Duodenal mucosa (tissue), 2 donors: ENCODE data around the gene PEX26.
A peak's percentile ranks its signal among the peaks of the same experiment; 100 is the strongest.
"Not testable (repeated sequence)": the region's sequence is repeated elsewhere in the genome, so short reads cannot be mapped to it uniquely, and the experiment has no call there.

Experiments
- H3K27ac ChIP-seq: one replicate; pipeline ENCODE4 v1.7.0; 2013; ENCODE audit warnings: low read depth, low read length
- H3K27me3 ChIP-seq, 2 donors: one replicate each; pipeline ENCODE4 v1.7.0; 2013; ENCODE audit warnings: low read length in 2 of 2, control low read depth in 1 of 2; ENCODE audit not compliant: insufficient read depth in 2 of 2, control insufficient read depth in 1 of 2
- H3K36me3 ChIP-seq, 2 donors: one replicate each; pipeline ENCODE4 v1.7.0; 2013; ENCODE audit warnings: low read length in 2 of 2, control low read depth in 1 of 2; ENCODE audit not compliant: insufficient read depth in 2 of 2, control insufficient read depth in 1 of 2
- H3K4me1 ChIP-seq, 2 donors: one replicate each; pipeline ENCODE4 v1.7.0; 2013; ENCODE audit warnings: low read length in 2 of 2, control low read depth in 1 of 2; ENCODE audit not compliant: insufficient read depth in 2 of 2, control insufficient read depth in 1 of 2
- H3K4me3 ChIP-seq, 2 donors: one replicate each; pipeline ENCODE4 v1.7.0; 2013; ENCODE audit warnings: low read length in 2 of 2, low read depth in 1 of 2
- H3K9ac ChIP-seq, 2 donors: one replicate each; pipeline ENCODE4 v1.7.0; 2013; ENCODE audit warnings: low read length in 2 of 2, low read depth in 1 of 2
- H3K9me3 ChIP-seq, 2 donors: one replicate each; pipeline ENCODE4 v1.7.0; 2013; ENCODE audit warnings: low read length in 2 of 2, control low read depth in 1 of 2; ENCODE audit not compliant: control insufficient read depth in 1 of 2

The PEX26 gene

DNA sequence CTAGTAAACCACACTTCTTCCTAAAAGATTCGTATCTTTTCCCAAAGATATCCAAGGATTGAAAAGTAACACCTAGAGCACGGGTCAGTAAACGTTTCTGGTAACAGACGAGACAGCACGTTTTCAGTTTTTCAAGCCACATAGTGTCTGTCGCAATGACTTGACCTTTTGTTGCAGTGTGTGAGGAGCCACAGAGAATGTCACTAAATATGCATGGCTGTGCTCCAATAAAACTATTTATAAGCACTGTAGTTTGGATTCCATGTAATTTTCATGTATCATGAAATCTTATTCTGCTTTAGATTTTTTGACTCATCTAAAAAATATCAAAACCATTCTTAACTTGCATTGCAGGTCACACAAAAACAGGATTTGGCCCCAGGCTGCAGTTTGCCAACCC, 35.1 kb upstream of the PEX26 start:
- H3K4me1 ChIP-seq: peaks cover 14% of the 10 kb centered on the region in 2 donors
- no peak overlapping the region for H3K9ac ChIP-seq
- no peaks in the 10 kb centered on the region for H3K27me3 ChIP-seq
- no peaks in the 10 kb centered on the region for H3K36me3 ChIP-seq
- no peak overlapping the region for H3K27ac ChIP-seq
- no peaks in the 10 kb centered on the region for H3K9me3 ChIP-seq
- no peak overlapping the region for H3K4me3 ChIP-seq

DNA sequence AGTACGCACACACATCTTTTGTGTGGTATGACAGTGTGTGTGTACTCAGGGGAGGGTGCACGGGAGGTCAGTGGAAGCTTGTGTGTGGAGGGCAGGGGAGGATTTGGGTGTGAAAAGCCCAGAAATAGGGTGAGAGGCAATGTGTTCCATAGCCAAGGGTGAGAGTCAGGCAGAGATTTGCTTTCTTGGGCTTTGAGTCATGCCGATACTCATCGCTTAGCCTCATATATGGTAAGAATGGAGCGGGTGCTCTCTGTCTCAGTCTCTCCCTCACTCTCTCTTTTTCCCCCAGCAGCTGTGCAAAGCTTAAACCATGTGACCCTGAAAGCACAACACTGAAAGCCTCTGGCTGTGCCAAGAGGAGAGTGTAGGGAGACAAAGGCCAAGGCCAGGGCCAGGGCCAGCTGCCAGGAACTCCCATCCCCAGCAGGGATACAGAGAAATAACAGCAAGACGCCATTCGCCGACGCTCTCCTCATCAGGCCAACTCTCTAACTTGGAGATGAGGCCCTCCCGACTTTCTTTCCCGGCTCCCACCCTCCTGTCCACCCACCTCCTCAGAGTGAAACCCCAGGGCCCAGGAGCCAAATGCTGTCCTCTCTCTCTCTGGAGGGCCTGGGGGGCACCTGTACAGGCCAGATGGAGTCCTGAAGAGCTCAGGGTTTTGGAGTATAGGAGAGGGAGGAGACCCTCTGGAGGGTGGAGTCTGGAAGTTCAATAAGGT, 33.1 kb upstream of the PEX26 start:
- Histone ChIP-seq H3K9ac (no peak overlapping the region), H3K27ac (no peak overlapping the region), H3K4me3 (no peak overlapping the region), H3K9me3 (no peaks in the 10 kb centered on the region), H3K36me3 (no peaks in the 10 kb centered on the region), H3K4me1 (peaks cover 14% of the 10 kb centered on the region in 2 donors), H3K27me3 (no peaks in the 10 kb centered on the region)

DNA sequence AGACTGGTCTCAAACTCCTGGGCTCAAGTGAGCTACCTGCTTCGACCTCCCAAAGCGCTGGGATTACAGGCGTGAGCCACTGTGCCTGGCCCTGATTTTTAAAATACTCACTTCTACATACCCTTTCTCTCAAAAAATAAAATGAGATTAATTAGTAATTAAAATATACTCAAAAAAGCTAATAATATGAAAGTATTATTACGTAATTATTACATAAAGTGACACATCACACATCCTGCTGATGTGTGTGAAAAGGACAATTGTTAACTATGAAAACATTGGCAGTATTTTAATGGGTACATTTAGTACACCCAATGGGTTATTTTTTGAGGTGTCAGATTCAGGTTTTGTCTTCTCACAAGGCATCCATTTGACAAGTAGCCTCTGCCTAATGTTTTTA, 32.0 kb upstream of the PEX26 start:
- H3K36me3 ChIP-seq: no peaks in the 10 kb centered on the region
- H3K4me1 ChIP-seq: peaks cover 14% of the 10 kb centered on the region in 2 donors
- H3K4me3 ChIP-seq: no peak overlapping the region
- no peak overlapping the region for H3K27ac ChIP-seq
- H3K9me3 ChIP-seq: no peaks in the 10 kb centered on the region
- H3K27me3 ChIP-seq: no peaks in the 10 kb centered on the region
- H3K9ac ChIP-seq: no peak overlapping the region

GRCh38 chr22:18048041-18048440, 29.7 kb upstream of the PEX26 start:
- Histone ChIP-seq H3K9ac (peak overlapping the region in 1 of 2 donors; percentile 23), H3K4me3 (peak overlapping the region; percentile 44), H3K27me3 (no peaks in the 10 kb centered on the region), H3K4me1 (peaks cover 14% of the 10 kb centered on the region in 2 donors), H3K9me3 (no peaks in the 10 kb centered on the region), H3K27ac (no peak overlapping the region), H3K36me3 (no peaks in the 10 kb centered on the region)

DNA sequence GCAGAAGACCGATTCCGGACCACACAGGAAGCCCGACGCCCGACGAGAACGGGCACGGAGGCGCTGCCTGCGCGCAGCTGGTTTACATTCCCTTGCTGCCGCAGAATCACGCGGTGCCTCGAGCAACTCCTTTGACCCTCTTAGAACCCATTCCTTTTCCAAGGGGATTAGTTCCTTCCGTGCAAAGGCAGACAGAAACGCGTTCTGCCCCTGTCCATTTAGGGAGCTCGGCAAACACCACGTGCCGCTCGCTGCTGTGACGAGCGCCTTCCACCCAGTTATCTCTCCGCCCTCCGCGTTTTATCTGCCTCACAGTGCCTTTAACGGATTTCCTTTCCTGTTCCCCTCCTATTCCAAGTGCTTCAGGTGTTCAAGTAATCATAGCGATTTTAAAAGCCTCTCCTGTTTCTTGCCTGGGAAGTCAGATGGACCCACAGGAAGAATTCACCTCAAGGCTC, 29.3 kb upstream of the PEX26 start:
- Histone ChIP-seq H3K36me3 (no peaks in the 10 kb centered on the region), H3K4me1 (peaks cover 14% of the 10 kb centered on the region in 2 donors), H3K9me3 (no peaks in the 10 kb centered on the region), H3K4me3 (peak overlapping the region; percentile 44), H3K27me3 (no peaks in the 10 kb centered on the region), H3K9ac (peak overlapping the region in 1 of 2 donors; percentile 23), H3K27ac (no peak overlapping the region)

- H3K4me3 ChIP-seq: no peak overlapping the region
- no peak overlapping the region for H3K27ac ChIP-seq
- H3K27me3 ChIP-seq: no peaks in the 10 kb centered on the region
- peaks cover under 1 to 5% of the 10 kb centered on the region in 2 donors for H3K4me1 ChIP-seq
- no peaks in the 10 kb centered on the region for H3K9me3 ChIP-seq
- no peak overlapping the region for H3K9ac ChIP-seq
- H3K36me3 ChIP-seq: no peaks in the 10 kb centered on the region
Measured at GRCh38 chr22:18050065-18050464, 27.7 kb upstream of the PEX26 start.

DNA sequence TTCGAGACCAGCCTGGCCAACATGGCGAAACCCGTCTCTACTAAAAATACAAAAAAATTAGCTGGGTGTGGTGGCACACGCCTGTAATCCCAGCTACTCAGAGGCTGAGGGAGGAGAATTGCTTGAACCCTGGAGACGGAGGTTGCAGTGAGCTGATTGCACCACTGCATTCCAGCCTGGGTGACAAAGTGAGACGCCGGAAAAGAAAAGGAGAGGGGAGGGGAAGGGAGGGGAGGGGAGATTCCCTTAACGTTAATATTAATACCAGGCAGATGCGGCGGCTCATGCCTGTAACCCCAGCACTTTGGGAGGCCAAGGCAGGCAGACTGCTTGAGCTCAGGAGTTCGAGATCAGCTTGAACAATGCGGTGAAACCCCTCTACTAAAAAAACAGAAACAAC, 26.7 kb upstream of the PEX26 start:
- H3K9ac ChIP-seq, H3K4me3 ChIP-seq, H3K9me3 ChIP-seq, H3K36me3 ChIP-seq, H3K27ac ChIP-seq, H3K27me3 ChIP-seq, H3K4me1 ChIP-seq: not testable (repeated sequence)

DNA sequence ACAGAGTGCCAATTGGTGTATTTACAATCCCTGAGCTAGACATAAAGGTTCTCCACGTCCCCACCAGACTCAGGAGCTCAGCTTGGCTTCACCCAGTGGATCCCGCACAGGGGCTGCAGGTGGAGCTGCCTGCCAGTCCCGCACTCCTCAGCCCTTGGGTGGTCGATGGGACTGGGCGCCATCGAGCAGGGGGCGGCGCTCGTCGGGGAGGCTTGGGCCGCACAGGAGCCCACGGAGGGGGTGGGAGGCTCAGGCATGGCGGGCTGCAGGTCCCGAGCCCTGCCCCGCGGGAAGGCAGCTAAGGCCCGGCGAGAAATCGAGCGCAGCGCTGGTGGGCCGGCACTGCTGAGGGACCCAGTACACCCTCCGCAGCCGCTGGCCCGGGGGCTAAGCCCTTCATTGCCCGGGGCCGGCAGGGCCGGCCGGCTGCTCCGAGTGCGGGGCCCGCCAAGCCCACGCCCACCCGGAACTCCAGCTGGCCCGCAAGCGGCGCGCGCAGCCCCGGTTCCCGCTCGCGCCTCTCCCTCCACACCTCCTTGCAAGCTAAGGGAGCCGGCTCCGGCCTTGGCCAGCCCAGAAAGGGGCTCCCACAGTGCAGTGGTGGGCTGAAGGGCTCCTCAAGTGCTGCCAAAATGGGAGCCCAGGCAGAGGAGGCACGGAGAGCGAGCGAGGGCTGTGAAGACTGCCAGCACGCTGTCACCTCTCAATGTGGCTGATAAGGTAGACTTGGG, 24.4 kb upstream of the PEX26 start:
- not testable (repeated sequence) for H3K36me3 ChIP-seq, H3K4me3 ChIP-seq, H3K9ac ChIP-seq, H3K9me3 ChIP-seq, H3K27me3 ChIP-seq, H3K27ac ChIP-seq
- H3K4me1 ChIP-seq: peaks cover 12 to 15% of the 10 kb centered on the region in 2 donors

- Histone ChIP-seq H3K27me3 (no peaks in the 10 kb centered on the region), H3K9me3 (no peaks in the 10 kb centered on the region), H3K27ac (peak overlapping the region; percentile 43), H3K9ac (no peak overlapping the region), H3K36me3 (no peaks in the 10 kb centered on the region), H3K4me3 (no peak overlapping the region), H3K4me1 (peaks cover 12 to 17% of the 10 kb centered on the region in 2 donors)
Measured at GRCh38 chr22:18055619-18056160, 22.1 kb upstream of the PEX26 start.

DNA sequence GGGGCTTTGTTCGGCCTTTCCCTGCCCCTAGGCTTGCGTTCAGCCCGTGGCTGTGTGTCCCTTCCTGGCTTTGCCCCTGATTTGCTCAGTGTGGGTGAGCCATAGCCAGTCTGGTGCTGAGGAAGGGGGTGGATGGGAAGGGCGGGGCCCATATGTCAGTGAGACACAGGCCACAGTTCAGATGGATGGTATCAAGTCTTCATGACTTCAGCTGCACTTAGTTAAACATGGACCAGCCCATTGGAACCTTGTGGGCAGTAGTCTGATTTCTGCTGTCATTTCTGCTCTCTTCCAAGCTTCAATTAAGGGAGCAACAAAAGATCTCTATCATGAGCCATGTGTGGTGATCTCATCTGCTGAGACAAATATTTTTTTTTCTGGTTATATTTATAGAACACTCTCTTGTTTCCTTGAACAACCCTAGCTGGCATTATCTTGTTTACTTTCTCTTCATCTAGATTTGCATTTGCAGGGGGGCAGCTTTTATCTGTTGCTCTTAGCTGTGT, 21.6 kb upstream of the PEX26 start:
- H3K27ac ChIP-seq: peak overlapping the region; percentile 20
- H3K9ac ChIP-seq: no peak overlapping the region
- no peaks in the 10 kb centered on the region for H3K27me3 ChIP-seq
- no peaks in the 10 kb centered on the region for H3K36me3 ChIP-seq
- H3K4me3 ChIP-seq: no peak overlapping the region
- no peaks in the 10 kb centered on the region for H3K9me3 ChIP-seq
- H3K4me1 ChIP-seq: peaks cover 18 to 22% of the 10 kb centered on the region in 2 donors
